Astrocyte of the hippocampus (primary cell): ENCODE data around the gene AGFG2.
A peak's percentile ranks its signal among the peaks of the same experiment; 100 is the strongest.
"Not testable (repeated sequence)": the region's sequence is repeated elsewhere in the genome, so short reads cannot be mapped to it uniquely, and the experiment has no call there.

Experiments used
- DNase-seq: peaks from one replicate; pipeline ENCODE4 v3.0.0; 2011; ENCODE audit warnings: low read depth, low spot score

Gene AGFG2

DNA sequence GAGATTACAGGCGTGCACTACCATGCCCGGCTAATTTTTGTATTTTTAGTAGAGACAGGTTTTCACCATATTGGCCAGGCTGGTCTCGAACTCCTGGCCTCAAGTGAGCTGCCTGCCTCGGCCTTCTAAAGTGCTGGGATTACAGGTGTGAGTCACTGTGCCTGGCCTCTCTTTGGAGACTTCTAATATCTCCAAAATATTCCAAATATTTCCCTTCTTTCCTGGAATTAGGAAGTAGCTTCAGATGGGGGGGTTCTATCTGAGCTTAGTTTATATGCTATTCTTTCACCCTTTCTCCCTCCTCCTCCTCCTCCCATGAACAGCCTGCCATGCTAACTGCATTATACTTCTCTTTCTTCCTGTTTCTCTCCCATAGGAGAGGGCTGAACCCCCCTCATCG lies 9.4 kb downstream of the AGFG2 start:
- not testable (repeated sequence) for DNase-seq

DNA sequence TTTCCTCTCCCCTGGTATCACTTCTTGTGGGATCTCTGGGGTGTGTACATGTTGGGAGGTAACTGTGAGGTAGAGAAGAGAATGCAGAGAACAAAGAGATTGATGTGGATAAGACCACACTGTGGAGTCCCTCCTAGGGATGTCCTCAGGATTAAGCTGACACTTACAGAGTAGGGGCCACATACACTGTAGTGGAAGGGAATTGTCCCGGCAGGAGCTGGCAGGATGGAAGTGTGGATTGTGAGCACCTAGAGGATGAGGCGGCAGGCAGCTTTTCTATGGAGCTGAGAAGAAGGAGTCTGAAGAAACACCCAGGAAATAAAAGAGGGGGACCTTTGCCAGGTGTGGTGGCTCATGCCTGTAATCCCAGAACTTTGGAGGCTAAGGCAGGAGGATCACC lies 13.5 kb downstream of the AGFG2 start:
- DNase-seq = no peak

DNA sequence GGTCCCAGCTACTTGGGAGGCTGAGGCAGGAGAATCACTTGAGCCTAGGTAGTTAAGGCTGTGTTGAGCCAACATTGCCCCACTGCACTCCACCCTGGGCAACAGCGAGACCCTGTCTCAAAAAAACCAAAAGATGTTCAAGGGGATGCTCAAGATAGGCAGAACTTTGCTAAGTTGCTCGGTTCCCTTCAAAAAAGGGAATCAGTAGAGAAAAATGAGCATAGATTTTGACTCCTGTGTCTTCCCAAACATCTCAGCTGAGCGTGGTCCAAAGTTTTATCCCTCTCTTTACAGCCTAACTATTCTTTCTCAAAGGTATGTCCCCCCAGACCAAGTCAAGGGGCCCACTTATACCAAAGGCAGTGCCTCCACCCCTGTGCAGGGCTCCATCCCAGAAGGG lies 14.0 kb downstream of the AGFG2 start:
- DNase-seq = no peak

DNA sequence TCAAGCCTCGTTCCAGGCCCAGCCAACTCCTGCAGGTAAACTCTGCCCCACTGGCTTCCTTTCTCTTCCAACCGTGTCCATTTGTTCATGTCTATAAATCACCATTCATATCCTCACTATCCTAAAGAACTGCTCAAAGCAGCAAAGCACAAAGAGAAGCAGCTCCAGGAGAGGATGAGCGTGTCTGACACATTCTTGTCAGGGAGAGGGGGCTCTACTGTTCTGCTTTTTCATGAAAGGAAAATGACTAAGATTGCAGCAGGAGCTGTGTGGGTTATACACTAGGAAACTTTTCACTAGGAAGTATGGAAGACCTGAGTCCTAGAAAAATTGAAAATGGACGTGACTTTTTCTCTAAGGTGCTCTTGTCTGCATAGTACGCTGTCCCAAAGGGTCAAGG lies 16.7 kb downstream of the AGFG2 start:
- DNase-seq = no peak

DNA sequence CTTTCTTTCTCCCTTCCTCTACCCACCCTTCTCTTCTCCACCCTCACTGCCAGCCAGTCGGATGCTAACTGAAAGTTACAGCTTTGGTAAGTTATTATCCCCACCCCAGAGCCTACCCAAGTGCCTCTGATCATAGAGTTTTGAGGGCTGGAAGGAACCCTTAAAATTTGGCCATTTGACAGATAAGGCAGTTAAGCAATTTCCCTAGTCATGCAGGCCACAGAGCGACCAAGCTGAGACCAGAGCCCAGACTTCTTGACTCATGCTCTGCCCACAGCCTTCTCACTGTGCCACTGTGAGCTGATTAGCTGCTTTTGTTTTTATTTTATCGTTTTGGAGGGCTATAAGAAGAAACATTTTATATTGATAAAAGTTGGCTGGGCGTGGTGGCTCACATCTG lies 17.5 kb downstream of the AGFG2 start:
- DNase-seq = peak; percentile 61

DNA sequence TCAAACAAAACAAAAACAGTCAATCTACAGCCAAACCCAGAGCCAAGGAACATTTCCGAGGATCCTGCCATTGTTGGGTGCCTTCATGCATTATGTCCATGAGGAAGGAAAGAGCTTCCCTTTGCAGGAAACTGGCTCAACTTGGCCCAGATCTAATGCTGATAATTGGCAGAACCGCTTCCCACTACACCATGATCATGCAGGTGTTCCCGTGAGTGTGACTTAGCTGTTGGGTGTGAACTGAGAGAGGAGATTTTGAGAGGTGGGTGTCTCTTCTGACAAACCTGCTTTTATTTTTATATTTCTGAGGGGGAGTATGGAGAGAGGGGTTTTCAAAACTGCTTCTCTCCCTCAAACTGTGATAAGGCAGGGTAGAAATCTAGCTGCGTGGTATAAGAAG lies 20.1 kb downstream of the AGFG2 start:
- no peak for DNase-seq

DNA sequence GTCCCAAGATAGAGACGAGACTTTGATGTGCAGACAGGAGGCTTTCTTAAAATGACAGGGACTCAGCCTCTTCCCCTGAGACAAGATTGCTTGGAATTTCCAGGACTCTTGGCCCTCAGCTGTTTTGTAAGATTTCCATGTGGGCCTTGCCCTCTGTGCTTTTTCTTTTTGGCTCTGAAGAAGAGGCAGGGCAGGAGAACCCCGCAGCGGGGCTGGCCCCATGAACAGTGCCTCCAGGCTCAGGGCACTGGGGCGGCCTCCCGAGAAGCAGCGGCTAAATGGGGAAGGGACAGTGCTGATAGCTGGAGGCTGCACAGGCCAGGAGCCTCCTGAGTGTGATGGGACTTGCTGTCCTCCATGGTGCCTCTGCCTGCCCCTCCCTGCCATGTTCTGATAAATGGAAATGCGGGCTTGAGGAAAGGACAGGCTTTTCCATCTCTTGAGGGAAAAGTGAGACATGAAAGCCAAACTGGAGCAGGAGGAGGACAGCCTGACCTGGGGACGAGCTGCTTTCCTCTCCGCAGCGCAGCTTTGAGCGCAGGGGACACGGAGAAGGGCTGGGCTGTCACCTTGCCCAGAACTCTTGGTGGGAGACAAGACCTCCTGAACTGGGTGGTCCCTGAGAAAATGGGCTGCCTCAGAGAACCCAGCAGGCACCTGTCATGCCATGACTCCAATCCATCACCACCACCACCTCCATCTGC lies 22.6 kb downstream of the AGFG2 start:
- DNase-seq = no peak

DNA sequence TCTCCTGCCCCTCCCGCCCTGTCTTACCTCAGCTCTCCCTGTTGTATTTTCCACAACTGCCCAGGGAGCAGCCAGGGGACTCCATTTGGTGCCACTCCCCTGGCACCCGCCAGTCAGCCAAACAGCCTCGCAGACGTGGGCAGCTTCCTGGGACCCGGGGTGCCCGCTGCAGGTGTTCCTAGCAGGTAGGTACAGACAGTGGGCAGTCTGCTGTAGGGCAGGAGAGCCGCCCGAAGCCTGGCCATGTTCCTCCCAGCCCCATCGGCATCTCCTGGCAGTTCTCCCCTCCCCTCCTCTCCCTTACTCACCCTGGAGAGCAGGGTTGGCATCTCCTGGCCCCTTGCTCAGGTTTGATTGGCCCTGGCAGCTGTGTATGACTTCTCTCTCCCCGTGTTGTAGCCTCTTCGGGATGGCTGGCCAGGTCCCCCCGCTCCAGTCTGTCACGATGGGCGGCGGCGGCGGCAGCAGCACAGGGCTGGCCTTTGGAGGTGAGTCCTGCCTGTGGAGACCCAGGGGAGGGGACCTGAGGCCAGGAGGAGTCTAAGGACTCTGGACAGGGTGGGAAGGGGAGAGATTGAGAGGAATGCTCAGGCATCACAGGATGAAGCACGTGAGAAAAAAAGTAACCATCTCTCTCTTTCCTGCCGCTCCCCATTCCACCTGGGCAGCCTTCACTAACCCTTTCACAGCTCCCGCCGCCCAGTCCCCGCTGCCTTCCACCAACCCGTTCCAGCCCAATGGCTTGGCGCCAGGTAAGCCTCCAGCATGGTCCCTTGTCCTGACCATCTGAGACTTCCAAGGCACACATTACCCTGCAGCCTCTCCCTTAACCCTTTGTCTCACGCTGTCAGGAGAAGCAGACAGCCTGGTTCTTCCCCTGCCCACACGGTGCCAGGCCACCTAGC lies 23.4 kb downstream of the AGFG2 start:
- DNase-seq = no peak

DNA sequence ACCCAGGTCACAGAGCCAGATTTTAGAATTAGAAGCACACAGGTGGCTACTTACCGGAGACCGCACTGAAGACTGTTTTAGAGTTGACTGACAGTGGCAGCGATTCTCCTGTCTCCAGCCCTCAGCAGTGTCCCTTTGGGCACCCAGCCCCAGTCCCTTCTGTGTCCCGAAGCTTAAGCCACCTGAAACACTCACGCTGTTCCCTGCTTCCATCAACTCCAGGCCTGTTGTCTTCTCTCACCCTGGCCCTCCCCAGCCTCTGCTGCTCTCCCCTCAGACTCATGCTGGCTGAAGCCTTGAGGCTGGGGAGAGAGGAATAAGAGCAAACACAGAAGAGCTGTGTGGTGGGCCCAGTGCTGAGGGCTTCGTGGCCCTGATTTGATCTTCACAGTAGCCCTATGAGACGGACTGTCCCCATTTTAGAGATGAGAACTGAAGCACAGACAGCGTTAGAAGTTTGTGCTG lies 24.1 kb downstream of the AGFG2 start:
- DNase-seq = no peak

DNA sequence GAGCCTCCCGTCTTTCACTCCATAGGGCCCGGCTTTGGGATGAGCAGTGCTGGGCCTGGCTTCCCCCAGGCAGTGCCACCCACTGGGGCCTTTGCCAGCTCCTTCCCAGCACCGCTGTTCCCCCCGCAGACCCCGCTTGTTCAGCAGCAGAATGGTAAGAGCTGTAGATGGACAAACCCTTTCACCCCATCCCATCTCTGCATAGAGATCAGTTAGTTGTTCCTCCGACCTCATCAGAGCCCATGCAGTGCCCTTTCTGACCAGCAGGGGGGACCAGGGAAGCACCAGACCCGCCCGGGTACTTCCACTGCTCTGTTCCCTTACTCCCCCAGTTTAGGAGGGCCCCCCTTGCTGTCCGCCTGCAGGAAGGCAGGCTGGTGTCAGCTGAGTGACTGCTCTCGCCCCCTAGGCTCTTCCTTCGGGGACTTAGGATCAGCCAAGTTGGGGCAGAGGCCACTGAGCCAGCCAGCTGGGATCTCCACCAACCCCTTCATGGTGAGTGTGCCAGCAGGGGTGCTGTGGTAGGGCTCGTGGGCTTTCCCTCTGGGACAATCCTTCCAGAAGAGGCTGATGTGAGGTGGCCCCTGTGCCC lies 24.9 kb downstream of the AGFG2 start:
- DNase-seq = peak; percentile 78

DNA sequence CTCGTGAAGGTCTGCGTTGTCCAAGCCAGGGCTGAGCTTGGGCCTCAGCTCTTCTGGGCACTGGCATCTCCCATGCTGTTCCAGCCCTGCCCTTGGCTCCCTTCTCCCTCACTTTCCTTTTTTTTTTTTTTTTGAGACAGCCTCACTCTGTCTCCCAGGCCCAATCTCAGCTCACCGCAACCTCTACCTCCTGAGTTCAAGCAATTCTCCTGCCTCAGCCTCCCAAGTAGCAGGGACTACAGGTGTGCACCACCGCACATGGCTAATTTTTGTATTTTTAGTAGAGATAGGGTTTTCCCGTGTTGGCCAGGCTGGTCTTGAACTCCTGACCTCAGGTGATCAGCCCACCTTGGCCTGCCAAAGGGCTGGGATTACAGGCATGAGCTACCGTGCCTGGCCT lies 25.4 kb downstream of the AGFG2 start:
- DNase-seq = not testable (repeated sequence)

DNA sequence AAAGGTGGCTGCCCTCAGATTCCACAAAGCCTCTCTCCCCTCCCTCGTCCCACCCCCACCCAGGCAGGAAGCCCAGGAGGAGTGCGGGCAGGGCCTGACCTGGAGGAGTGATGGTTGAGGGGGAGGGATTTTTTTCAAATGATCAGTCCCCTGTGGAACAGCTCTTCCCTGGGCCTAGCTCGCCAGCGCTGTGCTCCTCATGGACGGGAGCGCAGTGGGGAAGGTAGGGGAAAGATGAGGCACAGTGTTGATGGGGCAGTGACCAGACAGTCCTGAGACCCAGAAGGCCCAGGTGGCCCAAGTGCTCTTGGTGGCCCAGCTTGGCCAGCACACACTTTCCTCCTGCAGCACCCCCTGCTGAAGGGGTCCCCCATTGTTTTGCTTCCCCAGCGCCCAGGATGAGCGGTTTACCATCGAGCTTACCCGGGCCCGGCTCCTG lies 26.1 kb downstream of the AGFG2 start:
- DNase-seq = no peak

DNA sequence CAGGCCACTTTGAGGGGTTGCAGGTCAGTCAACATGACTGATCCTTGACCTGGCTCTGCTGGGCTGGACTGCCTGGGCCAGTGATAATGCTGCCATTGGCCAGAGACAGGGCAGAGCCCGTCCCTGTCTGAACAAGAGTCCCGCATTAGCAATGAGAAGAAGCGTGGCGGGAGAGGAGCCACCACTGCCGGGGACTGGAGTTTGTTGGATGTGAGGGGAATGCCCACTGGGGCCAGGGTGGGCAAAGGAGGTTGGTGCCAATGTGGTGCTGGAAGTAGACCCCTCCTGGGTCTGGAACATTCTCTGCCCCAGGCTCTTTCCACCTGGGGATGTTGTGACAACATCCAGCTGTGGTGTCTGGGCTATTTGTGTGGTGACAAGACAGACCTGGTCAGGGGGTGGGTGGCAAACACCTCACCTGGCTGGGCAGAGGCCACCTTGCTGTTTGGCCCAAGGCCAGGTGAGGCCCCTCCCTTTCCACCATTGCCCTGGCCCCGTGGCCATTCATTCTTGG lies 27.1 kb downstream of the AGFG2 start:
- no peak for DNase-seq

DNA sequence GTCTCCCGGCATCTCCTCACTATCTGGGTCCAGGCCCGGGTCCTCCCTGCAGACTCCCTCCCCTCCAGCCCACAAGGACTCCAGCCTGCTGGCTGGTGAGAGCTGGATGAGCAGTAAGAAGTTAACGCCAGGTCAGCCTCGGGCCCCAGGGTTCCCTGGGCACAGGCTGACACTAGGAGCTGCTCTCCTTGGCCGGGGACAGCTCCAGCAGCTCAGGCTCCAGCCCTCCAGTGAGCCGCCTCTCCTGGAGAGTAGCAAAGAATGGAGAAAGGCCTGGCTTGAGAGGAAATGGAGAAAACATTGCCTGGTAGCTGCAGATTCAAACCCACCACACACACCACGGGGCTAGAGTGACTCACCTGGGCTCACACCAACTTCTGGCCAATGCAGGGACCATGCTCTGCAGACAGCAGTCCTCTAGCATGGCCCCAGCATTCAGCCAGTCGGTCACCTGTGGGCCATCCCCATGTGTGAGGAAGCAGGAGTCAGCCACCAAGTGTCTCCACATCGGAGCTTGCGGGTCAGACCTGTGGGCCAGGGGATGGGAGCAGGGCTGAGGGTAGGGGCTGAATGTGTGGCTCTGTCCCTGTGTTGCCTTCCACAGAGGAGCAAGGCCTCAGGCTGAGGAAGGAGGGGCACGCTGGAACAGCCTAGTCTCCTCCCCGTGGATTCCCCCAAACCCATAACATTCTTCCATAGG lies 28.2 kb downstream of the AGFG2 start:
- peak; percentile 40 for DNase-seq

DNA sequence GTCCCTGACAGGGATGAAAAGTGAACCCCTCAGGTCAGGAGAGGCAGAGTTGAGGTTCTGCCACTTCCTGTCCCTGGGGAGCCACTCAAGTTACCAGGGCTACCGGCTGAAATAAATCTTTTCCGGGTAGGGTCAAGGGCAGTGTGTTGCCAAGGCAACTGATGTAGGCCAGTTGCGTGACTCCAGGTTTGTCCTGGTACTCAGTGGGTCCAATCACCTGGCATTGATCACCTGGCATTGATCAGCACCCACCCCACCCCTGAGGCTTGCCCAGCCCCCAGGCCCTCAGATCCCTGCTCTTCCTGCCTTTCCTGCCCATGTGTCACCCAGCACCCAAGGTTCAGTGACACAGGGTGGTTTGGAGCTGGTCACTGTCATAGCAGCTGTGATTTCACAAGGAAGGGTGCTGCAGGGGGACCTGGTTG lies 28.8 kb downstream of the AGFG2 start:
- DNase-seq = no peak

DNA sequence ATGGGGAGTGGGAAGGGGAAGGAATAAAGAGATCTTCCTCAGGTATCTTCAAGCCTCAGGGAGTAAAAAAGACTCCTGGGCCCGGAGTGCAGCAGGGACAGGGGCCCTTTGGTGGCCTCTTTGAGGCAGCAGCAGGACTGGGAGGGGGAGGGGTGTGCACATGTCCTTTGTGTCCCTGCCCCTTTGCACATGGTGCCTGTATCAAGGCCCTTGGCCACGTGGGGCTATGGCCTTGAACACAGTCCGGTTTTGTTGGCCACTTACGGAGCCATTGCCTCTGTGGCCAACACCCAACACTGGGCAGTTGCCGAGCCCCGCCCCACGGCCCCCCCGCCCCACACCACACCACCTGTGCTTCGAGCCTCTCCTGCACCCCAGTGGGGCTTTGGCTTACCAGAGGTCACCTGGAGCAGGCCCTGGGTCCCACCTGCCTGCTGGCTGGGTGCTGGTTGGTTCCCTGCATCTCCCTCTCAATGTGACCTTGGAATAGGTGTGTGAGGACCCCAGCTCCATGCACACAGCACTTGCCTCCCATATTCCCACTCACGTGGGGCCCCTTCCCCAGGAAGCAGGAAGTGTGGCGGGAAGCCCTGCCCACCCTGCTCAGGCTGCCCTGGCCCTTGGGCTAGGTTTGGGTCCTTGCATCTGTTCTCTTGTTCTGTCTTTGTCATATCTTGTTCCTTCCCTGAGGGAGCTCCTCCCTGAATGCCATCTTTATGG lies 29.3 kb downstream of the AGFG2 start:
- DNase-seq = no peak

DNA sequence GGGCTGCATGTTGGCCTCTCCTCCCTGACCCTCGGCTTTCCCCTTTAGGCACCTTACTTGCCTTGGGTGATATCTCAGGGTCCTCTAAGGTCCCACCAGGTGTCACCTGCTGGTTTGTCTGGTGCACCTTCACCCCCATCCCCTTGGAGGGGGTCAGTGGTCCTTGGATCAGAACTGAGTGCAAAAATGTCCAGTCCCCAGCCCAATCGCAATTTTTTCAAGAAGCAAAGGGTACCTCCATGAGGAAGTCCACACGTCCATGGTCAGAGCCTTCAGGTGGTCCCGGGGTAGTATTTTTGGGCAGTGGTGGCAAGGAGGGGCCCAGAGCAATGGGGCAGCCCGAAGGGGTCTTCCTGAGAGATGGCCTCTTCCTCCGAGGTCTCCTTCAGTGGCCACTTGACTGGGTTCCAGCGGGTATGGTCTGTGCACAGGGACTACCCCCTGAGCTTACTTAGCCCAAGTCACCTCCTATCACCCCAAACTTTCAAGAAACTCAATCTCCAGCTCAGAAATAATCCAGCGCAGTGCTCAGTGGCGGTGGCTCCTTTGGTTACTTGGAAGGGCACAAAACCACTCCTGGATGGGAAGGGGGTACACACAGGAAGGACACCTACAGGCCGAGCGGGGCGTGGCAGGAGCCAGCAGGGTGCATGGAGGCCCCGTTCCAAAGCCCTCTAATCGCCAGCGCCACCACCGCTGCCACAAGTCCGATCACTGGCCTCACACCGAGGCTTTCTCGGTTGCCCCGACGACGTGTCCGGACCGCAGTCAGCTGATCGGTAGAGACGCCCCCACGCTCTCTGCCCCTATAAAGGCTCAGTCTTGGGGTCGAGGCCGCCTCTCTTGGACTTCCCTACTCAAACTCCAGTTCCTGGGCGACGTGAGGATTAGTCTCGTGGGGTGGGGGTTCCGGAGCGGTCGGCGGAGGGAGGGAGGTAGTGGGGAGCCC lies 30.2 kb downstream of the AGFG2 start:
- peak; percentile 68 for DNase-seq

DNA sequence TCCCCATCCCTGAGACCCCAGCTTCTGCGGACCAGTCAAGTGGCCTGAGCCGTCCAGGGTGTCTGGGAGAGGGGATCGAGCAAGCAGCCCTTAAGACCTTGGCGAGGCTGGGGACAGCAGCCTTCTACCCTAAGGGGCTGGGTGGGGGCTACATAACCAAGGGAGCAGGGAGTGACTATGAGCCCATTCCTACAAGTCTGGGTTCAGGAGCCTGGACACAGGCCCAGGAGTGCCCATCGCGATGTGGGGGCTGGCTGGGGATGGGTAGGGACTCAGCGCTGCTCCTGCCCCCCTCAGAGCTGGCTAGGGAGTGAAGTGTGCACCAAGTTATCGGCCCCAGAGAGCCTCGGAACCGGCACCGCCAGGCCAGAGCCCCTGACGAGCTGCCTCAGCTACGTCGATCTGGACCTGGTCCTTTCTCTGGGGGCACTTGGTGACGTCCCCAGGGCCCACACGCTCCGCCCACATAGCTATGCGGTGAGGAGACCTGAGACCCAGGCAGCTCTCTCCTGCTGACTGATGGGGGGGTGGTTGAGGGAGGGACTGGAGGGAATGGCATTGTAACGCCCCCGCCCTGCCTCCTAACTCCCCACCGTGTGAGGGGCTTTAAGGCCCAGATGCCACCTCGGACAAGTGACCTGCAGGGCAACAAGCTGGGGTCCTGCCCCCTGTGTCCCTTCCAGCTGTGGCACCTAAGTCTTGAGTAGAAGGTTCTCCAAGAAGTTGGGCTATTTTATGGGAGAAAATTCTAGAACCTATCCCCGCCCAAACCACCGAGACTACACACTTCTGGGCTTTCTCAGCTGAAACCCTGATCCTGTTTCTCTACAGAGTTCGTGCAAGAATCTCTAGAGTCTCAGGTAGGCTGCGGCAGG lies 32.2 kb downstream of the AGFG2 start:
- peak; percentile 57 for DNase-seq

DNA sequence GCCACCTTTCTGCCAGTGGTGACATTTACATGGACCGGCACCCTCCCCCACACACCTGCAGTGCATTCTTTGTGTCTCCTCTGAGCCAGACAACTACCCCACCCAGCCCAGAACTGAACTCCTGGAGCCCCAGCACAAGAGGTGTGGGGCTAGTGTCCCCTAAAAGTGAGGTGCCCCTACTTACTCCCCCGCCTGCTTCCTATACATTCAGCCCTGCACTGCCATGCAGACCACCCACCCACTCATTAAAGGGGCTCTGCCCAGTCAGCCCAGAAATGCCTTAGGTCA lies 32.8 kb downstream of the AGFG2 start:
- DNase-seq = no peak
